HCT116 (cell line): ENCODE data around the gene CDKL5. TPM values are rescaled to one million over a fixed set of nuclear protein-coding genes. Genes with fewer than 3 reads are reported as not detected.

Source experiments
- ATAC-seq: fragments of 200-7000 bp; cut with Tn5 transposase; 2 replicates; pipeline ENCODE4 v1.9.1; 2020; ENCODE audit warnings: mild to moderate bottlenecking, moderate library complexity
- BruUV-seq: library from RNA; stranded (reverse); fragments of 400-500 nt; replicated peaks from 2 replicates; lab custom pipeline; 2021; lab: Mats Ljungman, UMichigan
- CTCF ChIA-PET: fragments of 300-600 bp; sonication (Branson Sonifier 250); formaldehyde crosslinking; loops from one replicate; lab custom pipeline; 2021; ENCODE audit warnings: antibody characterized with exemption; lab: Charles Lee
- POLR2A ChIA-PET: fragments of 300-600, 350-600 bp; sonication (Branson Sonifier 250); formaldehyde crosslinking; loops from one replicate; lab custom pipeline; 2021; ENCODE audit warnings: antibody characterized with exemption; lab: Charles Lee
- RAD21 ChIA-PET, 2 experiments: fragments of 300-600 bp; sonication (Branson Sonifier 250); formaldehyde crosslinking; loops; one replicate each; lab custom pipeline; 2023; ENCODE audit warnings: low total read pairs in 2 of 2; ENCODE audit not compliant: uncharacterized antibody in 2 of 2, unreplicated experiment in 2 of 2, low non-redundant PET in 1 of 2; lab: Charles Lee
- DNase-seq: peaks from one replicate; pipeline ENCODE4 v3.0.0-alpha.2; 2010; ENCODE audit warnings: low read depth, low spot score
- H2AFZ ChIP-seq: fragments of 200-600 bp; shearing (Covaris generic), sonication (generic); 2 replicates; pipeline ENCODE4 v1.6.1; 2017; ENCODE audit warnings: low read depth, mixed run types, mixed read lengths, antibody characterized with exemption, low read length; ENCODE audit not compliant: poor library complexity, severe bottlenecking
- H3K27ac ChIP-seq: 2 replicates; pipeline ENCODE4 v1.5.1; 2012; ENCODE audit warnings: low read depth, low read length
- H3K27me3 ChIP-seq: fragments of 200-600 bp; sonication (generic); 2 replicates; pipeline ENCODE4 v1.6.1; 2016; ENCODE audit warnings: mixed run types, low read length, mixed read lengths; ENCODE audit not compliant: insufficient read depth
- H3K36me3 ChIP-seq, 2 experiments: fragments of 200-500 bp in 1 of 2; fragments of 200-600 bp in 1 of 2; sonication (Bioruptor generic) in 1 of 2; sonication (generic) in 1 of 2; 2 replicates each; pipeline versions ENCODE4 v1.5.1 to v1.6.1; 2014 to 2016; ENCODE audit warnings: low read length in 2 of 2, inconsistent platforms in 1 of 2, mixed read lengths in 1 of 2, mixed run types in 1 of 2; ENCODE audit not compliant: insufficient read depth in 2 of 2, control insufficient read depth in 1 of 2
- H3K4me1 ChIP-seq, 2 experiments: fragments of 200-600 bp in 1 of 2; sonication (generic) in 1 of 2; 2 replicates each; pipeline versions ENCODE4 v1.5.1 to v1.6.1; 2012 to 2017; ENCODE audit warnings: low read length in 2 of 2, inconsistent platforms in 1 of 2, mild to moderate bottlenecking in 1 of 2, mixed read lengths in 1 of 2, mixed run types in 1 of 2, moderate library complexity in 1 of 2; ENCODE audit not compliant: insufficient read depth in 2 of 2, control insufficient read depth in 1 of 2
- H3K4me2 ChIP-seq: fragments of 200-600 bp; sonication (generic); 2 replicates; pipeline ENCODE4 v1.6.1; 2017; ENCODE audit warnings: mixed run types, low read length, mixed read lengths
- H3K4me3 ChIP-seq, 2 experiments: fragments of 200-600 bp in 1 of 2; sonication (generic) in 1 of 2; replicated peaks in 1 of 2; 2 replicates each; pipeline ENCODE4 v1.5.1; 2011 to 2016; ENCODE audit warnings: low read length in 2 of 2, control low read depth in 1 of 2, low read depth in 1 of 2, mild to moderate bottlenecking in 1 of 2, mixed read lengths in 1 of 2, mixed run types in 1 of 2
- H3K79me2 ChIP-seq: fragments of 200-600 bp; sonication (generic); 2 replicates; pipeline ENCODE4 v1.6.1; 2017; ENCODE audit warnings: mild to moderate bottlenecking, mixed run types, low read length, moderate library complexity, mixed read lengths; ENCODE audit not compliant: insufficient read depth
- H3K9ac ChIP-seq: fragments of 200-600 bp; sonication (generic); 2 replicates; pipeline ENCODE4 v1.6.1; 2016; ENCODE audit warnings: low read length, mixed read lengths
- H3K9me2 ChIP-seq: fragments of 200-600 bp; sonication (generic), shearing (Covaris generic); 2 replicates; pipeline ENCODE4 v1.6.1; 2017; ENCODE audit warnings: mixed run types, mild to moderate bottlenecking, moderate library complexity; ENCODE audit not compliant: insufficient read depth
- H3K9me3 ChIP-seq, 2 experiments: fragments of 200-500 bp in 1 of 2; fragments of 200-600 bp in 1 of 2; sonication (Bioruptor generic) in 1 of 2; sonication (generic) in 1 of 2; 2 replicates each; pipeline ENCODE4 v1.6.1; 2014 to 2017; ENCODE audit warnings: low read length in 2 of 2, mixed read lengths in 2 of 2, inconsistent platforms in 1 of 2, low read depth in 1 of 2, mild to moderate bottlenecking in 1 of 2, mixed run types in 1 of 2, moderate library complexity in 1 of 2; ENCODE audit not compliant: control insufficient read depth in 1 of 2, insufficient read depth in 1 of 2
- H4K20me1 ChIP-seq: fragments of 200-600 bp; sonication (generic), shearing (Covaris generic); 2 replicates; pipeline ENCODE4 v1.6.1; 2017; ENCODE audit warnings: mixed run types, mild to moderate bottlenecking, moderate library complexity; ENCODE audit not compliant: insufficient read depth
- ATF3 ChIP-seq: IDR thresholded peaks from 2 replicates; pipeline ENCODE4 v1.6.1; 2012
- CEBPB ChIP-seq: IDR thresholded peaks from 2 replicates; pipeline ENCODE4 v1.6.1; 2012; ENCODE audit warnings: low read depth
- ELF1 ChIP-seq: IDR thresholded peaks from 2 replicates; pipeline ENCODE4 v1.6.1; 2012; ENCODE audit warnings: low read depth, borderline replicate concordance
- EZH2 ChIP-seq: fragments of 200-600 bp; sonication (generic); IDR thresholded peaks from 2 replicates; pipeline ENCODE4 v1.6.1; 2017; ENCODE audit warnings: antibody characterized with exemption, mixed run types
- EZH2phosphoT487 ChIP-seq: fragments of 200-600 bp; IDR thresholded peaks from 2 replicates; pipeline ENCODE4 v1.6.1; 2018; ENCODE audit warnings: antibody characterized with exemption, borderline replicate concordance
- JUND ChIP-seq: IDR thresholded peaks from 2 replicates; pipeline ENCODE4 v1.6.1; 2012
- REST ChIP-seq: IDR thresholded peaks from 2 replicates; pipeline ENCODE4 v1.6.1; 2012; ENCODE audit warnings: low read depth
- SRF ChIP-seq: IDR thresholded peaks from 2 replicates; pipeline ENCODE4 v1.6.1; 2012; ENCODE audit warnings: low read depth
- TCF7L2 ChIP-seq: IDR thresholded peaks from 2 replicates; pipeline ENCODE4 v1.7.0; 2011; ENCODE audit warnings: borderline replicate concordance, inconsistent platforms; ENCODE audit not compliant: insufficient read depth, insufficient read length; ENCODE audit errors: extremely low read depth
- ZNF274 ChIP-seq: fragments of 200-500 bp; sonication (Bioruptor generic); IDR thresholded peaks from 2 replicates; pipeline ENCODE4 v1.6.1; 2014; ENCODE audit warnings: mild to moderate bottlenecking, low read depth, low read length, inconsistent platforms
- intact Hi-C: fragments of 100-400 bp; cut with micrococcal nuclease; formaldehyde crosslinking; loops from 2 replicates; pipeline ENCODE4 v1.10.0; 2022
- total RNA-seq: library from RNA; stranded (reverse); gene quantifications from one replicate; pipeline ENCODE4 v1.2.1, GENCODE V29; 2021; ENCODE audit not compliant: unreplicated experiment
- TF ChIP-seq, protein P1 (sequence below): IDR thresholded peaks from 2 replicates; pipeline ENCODE4 v1.6.1; 2012

Gene CDKL5
- total RNA-seq, 1 experiment from 2014 or later: 2.5 TPM

DNA sequence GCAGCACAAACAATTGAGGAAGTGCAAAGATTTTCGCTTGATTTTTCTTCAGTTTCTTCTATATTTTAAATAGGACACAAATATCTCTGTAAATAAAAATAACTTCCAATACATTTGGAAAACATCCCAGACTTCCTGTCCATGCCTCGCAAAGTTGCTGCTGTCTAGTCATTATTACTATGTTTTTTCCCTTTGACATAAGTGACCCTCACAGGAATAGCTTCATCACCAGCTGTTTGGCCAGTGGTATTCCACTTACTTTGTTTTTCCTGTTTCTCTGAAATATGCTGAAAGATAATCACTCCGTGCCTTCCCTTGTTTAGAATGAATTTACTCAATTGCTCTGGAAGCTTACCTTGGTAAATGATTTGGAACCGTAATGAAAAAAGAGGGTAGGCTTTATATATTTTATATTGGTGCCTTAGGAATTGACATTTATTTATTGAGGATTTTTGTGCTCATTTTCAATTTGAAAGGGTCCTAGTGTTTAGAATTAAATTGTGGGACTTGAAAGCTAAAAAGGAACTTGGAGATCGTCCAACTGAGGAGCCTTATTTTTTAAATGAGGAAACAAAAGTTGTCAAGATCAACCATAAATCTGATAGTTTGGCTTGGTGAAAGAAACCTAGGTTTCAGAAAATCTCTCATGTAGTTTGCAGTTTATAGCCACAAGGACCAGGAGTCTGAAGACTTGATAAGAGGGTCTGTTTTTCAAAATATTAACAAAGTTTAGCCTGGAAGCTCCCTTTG lies 65.6 kb downstream of the CDKL5 start:
- DNase-seq (no peak), ATAC-seq (no peak)
- H3K27ac ChIP-seq: no peak overlapping the region
- H3K4me3 ChIP-seq: no peak overlapping the region
- H3K9me3 ChIP-seq: no peaks in the 10 kb centered on the region
- no TSS peak for BruUV-seq
- no peaks in the 10 kb centered on the region for H3K36me3 ChIP-seq
- intact Hi-C loops: no loop called here
- RAD21 ChIA-PET: no interaction called here
- no peaks in the 10 kb centered on the region for H3K27me3 ChIP-seq
- no peaks in the 10 kb centered on the region for H3K9me2 ChIP-seq
- no peaks in the 10 kb centered on the region for H4K20me1 ChIP-seq
- H3K9ac ChIP-seq: no peak overlapping the region
- TF ChIP-seq CEBPB: no peak
- TF ChIP-seq ZNF274: no peak
- TF ChIP-seq ELF1: no peak
- TF ChIP-seq, protein P1, sequence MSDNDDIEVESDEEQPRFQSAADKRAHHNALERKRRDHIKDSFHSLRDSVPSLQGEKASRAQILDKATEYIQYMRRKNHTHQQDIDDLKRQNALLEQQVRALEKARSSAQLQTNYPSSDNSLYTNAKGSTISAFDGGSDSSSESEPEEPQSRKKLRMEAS: no peak
- H3K4me1 ChIP-seq: no peaks in the 10 kb centered on the region
- CTCF ChIA-PET: no interaction called here
- no peak overlapping the region for H3K4me2 ChIP-seq
- POLR2A ChIA-PET: no interaction called here
- no peak overlapping the region for H2AFZ ChIP-seq
- H3K79me2 ChIP-seq: no peaks in the 10 kb centered on the region

GRCh38 chrX:18491587-18492340 lies 66.4 kb downstream of the CDKL5 start:
- Histone ChIP-seq H4K20me1 (no peaks in the 10 kb centered on the region), H2AFZ (no peak overlapping the region), H3K79me2 (no peaks in the 10 kb centered on the region), H3K9me3 (no peaks in the 10 kb centered on the region), H3K9ac (no peak overlapping the region), H3K27me3 (no peaks in the 10 kb centered on the region), H3K4me2 (no peak overlapping the region), H3K27ac (no peak overlapping the region), H3K4me3 (no peak overlapping the region), H3K36me3 (no peaks in the 10 kb centered on the region), H3K4me1 (no peaks in the 10 kb centered on the region), H3K9me2 (no peaks in the 10 kb centered on the region)
- CTCF ChIA-PET: no interaction called here
- intact Hi-C loops: no loop called here
- POLR2A ChIA-PET: no interaction called here
- no TSS peak for BruUV-seq
- no peak for TF ChIP-seq SRF
- no peak for TF ChIP-seq EZH2phosphoT487
- no peak for TF ChIP-seq ZNF274
- TF ChIP-seq EZH2: no peak
- no peak for TF ChIP-seq REST
- TF ChIP-seq JUND: no peak
- TF ChIP-seq ATF3: no peak
- no peak for TF ChIP-seq TCF7L2
- ATAC-seq: no peak
- RAD21 ChIA-PET: no interaction called here
- DNase-seq: no peak
